ENCODE data around the gene FAM120C.

DNA sequence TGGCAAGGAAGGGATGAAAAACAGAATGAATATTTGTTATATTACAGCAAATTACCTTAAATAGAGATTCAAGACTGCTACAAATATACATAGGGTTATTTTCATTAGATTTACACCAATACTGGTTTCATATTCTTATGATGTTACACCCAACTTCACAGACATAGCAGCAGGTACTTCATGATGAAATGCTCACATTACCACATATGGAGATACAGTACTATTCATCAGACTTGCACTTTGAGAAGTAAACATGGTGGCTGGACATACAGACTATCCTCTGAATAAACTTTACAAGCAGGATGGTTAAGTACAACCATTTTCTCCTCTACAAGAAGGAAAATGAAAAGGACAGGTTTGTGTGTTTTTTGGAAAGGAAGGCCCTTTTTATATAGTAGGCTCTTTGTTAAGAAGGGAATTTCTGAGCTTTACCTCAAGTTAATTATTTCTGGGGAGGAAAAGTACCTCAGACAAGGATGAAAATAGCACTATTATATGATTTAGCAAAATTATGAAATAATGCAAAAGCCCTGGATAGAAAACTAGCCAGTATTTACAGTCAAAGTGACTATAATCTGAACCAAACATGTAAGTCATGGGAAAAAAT, 12.0 kb upstream of the FAM120C start:
- TF ChIP-seq, protein P1, sequence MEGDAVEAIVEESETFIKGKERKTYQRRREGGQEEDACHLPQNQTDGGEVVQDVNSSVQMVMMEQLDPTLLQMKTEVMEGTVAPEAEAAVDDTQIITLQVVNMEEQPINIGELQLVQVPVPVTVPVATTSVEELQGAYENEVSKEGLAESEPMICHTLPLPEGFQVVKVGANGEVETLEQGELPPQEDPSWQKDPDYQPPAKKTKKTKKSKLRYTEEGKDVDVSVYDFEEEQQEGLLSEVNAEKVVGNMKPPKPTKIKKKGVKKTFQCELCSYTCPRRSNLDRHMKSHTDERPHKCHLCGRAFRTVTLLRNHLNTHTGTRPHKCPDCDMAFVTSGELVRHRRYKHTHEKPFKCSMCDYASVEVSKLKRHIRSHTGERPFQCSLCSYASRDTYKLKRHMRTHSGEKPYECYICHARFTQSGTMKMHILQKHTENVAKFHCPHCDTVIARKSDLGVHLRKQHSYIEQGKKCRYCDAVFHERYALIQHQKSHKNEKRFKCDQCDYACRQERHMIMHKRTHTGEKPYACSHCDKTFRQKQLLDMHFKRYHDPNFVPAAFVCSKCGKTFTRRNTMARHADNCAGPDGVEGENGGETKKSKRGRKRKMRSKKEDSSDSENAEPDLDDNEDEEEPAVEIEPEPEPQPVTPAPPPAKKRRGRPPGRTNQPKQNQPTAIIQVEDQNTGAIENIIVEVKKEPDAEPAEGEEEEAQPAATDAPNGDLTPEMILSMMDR (IDR thresholded peaks at IDR 0.05; ENCODE audit: insufficient read depth, low read length, poor library complexity, severe bottlenecking): no peak
- TF ChIP-seq EZH2phosphoT487 (conservative IDR thresholded peaks at IDR 0.05; ENCODE audit: low read length): no peak
